HepG2 (cell line): ENCODE results near the gene NXPE4.
"Not testable (repeated sequence)": the region's sequence is repeated elsewhere in the genome, so short reads cannot be mapped to it uniquely, and the experiment has no call there.

ENCODE experiments used
- EZH2 ChIP-seq: conservative IDR thresholded peaks from 2 replicates; pipeline ENCODE4 v1.6.1; 2012; ENCODE audit warnings: mild to moderate bottlenecking, low read depth, low read length, moderate library complexity
- FOSL2 ChIP-seq: sonication (generic); formaldehyde crosslinking; IDR thresholded peaks from 2 replicates; pipeline ENCODE4 v1.4.0; 2020; ENCODE audit warnings: missing genetic modification reagents
- HOXD1 ChIP-seq: sonication (generic); formaldehyde crosslinking; IDR thresholded peaks from 2 replicates; pipeline ENCODE4 v1.5.0; 2020; ENCODE audit warnings: missing genetic modification reagents
- KDM5A ChIP-seq: fragments of 200-600 bp; sonication (generic); IDR thresholded peaks from 2 replicates; pipeline ENCODE4 v1.7.0; 2018; ENCODE audit warnings: antibody characterized with exemption, mild to moderate bottlenecking, low read length, borderline replicate concordance
- MAX ChIP-seq: IDR thresholded peaks from 2 replicates; pipeline ENCODE4 v1.6.1; 2012; ENCODE audit warnings: inconsistent platforms
- TCF12 ChIP-seq, 2 experiments: fragments of 450-650 bp in 1 of 2; sonication (generic) in 1 of 2; formaldehyde crosslinking in 1 of 2; IDR thresholded peaks; 2 replicates each; pipeline versions ENCODE4 v1.6.1 to v1.8.0; 2017 to 2022; ENCODE audit warnings: antibody characterized with exemption in 1 of 2, mild to moderate bottlenecking in 1 of 2, missing genetic modification reagents in 1 of 2, moderate library complexity in 1 of 2
- ZNF562 ChIP-seq: sonication (generic); formaldehyde crosslinking; IDR thresholded peaks from 2 replicates; pipeline ENCODE4 v1.8.0; 2022; ENCODE audit warnings: missing genetic modification reagents, borderline replicate concordance
- ZNF609 ChIP-seq: sonication (generic); formaldehyde crosslinking; IDR thresholded peaks from 2 replicates; pipeline ENCODE4 v1.4.0; 2020; ENCODE audit warnings: mild to moderate bottlenecking, missing genetic modification reagents, borderline replicate concordance
- ZNF761 ChIP-seq: sonication (generic); formaldehyde crosslinking; conservative IDR thresholded peaks from 2 replicates; pipeline ENCODE4 v1.4.0; 2020; ENCODE audit warnings: mild to moderate bottlenecking, missing genetic modification reagents

- not testable (repeated sequence) for TF ChIP-seq TCF12 (IDR thresholded peaks at IDR 0.05); TCF12 (CRISPR knock-in tag; IDR thresholded peaks at IDR 0.05); EZH2; HOXD1 (CRISPR knock-in tag); ZNF609 (CRISPR knock-in tag); ZNF562 (CRISPR knock-in tag); KDM5A; FOSL2 (CRISPR knock-in tag); MAX; ZNF761 (CRISPR knock-in tag)
Observed at GRCh38 chr11:114612199-114612598, 16.6 kb upstream of the NXPE4 start.
